Lung (tissue), 12 donors: ENCODE results near the gene CRAMP1. TPM values are rescaled to one million over a fixed set of nuclear protein-coding genes. Genes with fewer than 3 reads are reported as not detected.
A peak's percentile ranks its signal among the peaks of the same experiment; 100 is the strongest.

ENCODE experiments used
- ATAC-seq: fragments of 200-7000 bp; cut with Tn5 transposase; one replicate; pipeline ENCODE4 v1.9.1; 2020; ENCODE audit warnings: moderate number of reproducible peaks; ENCODE audit not compliant: insufficient read depth, low FRiP score
- DNase-seq, 3 donors: peaks; one replicate each; pipeline ENCODE4 v3.0.0-alpha.2; 2013 to 2017
- H3K27ac ChIP-seq, 2 donors: one replicate each; pipeline ENCODE4 v1.5.1; 2013; ENCODE audit warnings: mild to moderate bottlenecking in 2 of 2, moderate library complexity in 2 of 2, control low read depth in 1 of 2, inconsistent platforms in 1 of 2, low read depth in 1 of 2, low read length in 1 of 2
- H3K27me3 ChIP-seq, 3 donors: one replicate each; pipeline ENCODE4 v1.5.1; 2013; ENCODE audit warnings: low read length in 2 of 3; ENCODE audit not compliant: control insufficient read depth in 3 of 3, insufficient read depth in 3 of 3
- H3K36me3 ChIP-seq, 4 donors: one replicate each; pipeline ENCODE4 v1.5.1; 2013; ENCODE audit warnings: low read length in 4 of 4, mild to moderate bottlenecking in 1 of 4, moderate library complexity in 1 of 4; ENCODE audit not compliant: control insufficient read depth in 4 of 4, insufficient read depth in 4 of 4
- H3K4me1 ChIP-seq, 5 donors: one replicate each; pipeline ENCODE4 v1.5.1; 2013; ENCODE audit warnings: low read length in 5 of 5, mild to moderate bottlenecking in 2 of 5, moderate library complexity in 1 of 5; ENCODE audit not compliant: control insufficient read depth in 5 of 5, insufficient read depth in 5 of 5
- H3K4me3 ChIP-seq: one replicate; pipeline ENCODE4 v1.5.1; 2013; ENCODE audit warnings: mild to moderate bottlenecking, control low read depth, moderate library complexity
- H3K9ac ChIP-seq, 2 donors: one replicate each; pipeline ENCODE4 v1.5.1; 2013; ENCODE audit warnings: low read length in 2 of 2, control low read depth in 1 of 2; ENCODE audit not compliant: insufficient read depth in 1 of 2
- H3K9me3 ChIP-seq, 4 donors: one replicate each; pipeline ENCODE4 v1.5.1; 2013; ENCODE audit warnings: low read length in 3 of 4, mild to moderate bottlenecking in 1 of 4, moderate library complexity in 1 of 4; ENCODE audit not compliant: control insufficient read depth in 4 of 4, insufficient read depth in 3 of 4
- CTCF ChIP-seq: IDR thresholded peaks from 2 replicates; pipeline ENCODE4 v1.5.1; 2012; ENCODE audit warnings: mild to moderate bottlenecking; ENCODE audit errors: control extremely low read depth, extremely low read depth
- WGBS, 2 donors: extraction: QIAGEN DNeasy Blood & Tissue Kit; methylation state at CpG; one replicate each; pipeline ENCODE4 v1.1.7; 2013; 5-methylcytosine and 5-hydroxymethylcytosine counted together
- polyA plus RNA-seq, 2 donors: library from polyadenylated mRNA; stranded (reverse); fragments of 200-250 nt; gene quantifications; one replicate each; pipeline ENCODE4 v1.2.1, GENCODE V29; 2013
- total RNA-seq, 2 donors: library from RNA; depleted of rRNA in 1 of 2; stranded (reverse); fragments of >200 nt in 1 of 2; gene quantifications; one replicate each; pipeline ENCODE4 v1.2.1, GENCODE V29; 2014 to 2021
- donor health status: control.
- donor health status: control.
- donor health status: Bipolar disorder and iron deficiency.
- donor health status: healthy.
- donor health status: DM: yes; HTN: yes; CAD: no.

The CRAMP1 gene
- total and polyA plus RNA-seq, 4 donors, result 6.6 to 20.4 (median 12.5) TPM

DNA sequence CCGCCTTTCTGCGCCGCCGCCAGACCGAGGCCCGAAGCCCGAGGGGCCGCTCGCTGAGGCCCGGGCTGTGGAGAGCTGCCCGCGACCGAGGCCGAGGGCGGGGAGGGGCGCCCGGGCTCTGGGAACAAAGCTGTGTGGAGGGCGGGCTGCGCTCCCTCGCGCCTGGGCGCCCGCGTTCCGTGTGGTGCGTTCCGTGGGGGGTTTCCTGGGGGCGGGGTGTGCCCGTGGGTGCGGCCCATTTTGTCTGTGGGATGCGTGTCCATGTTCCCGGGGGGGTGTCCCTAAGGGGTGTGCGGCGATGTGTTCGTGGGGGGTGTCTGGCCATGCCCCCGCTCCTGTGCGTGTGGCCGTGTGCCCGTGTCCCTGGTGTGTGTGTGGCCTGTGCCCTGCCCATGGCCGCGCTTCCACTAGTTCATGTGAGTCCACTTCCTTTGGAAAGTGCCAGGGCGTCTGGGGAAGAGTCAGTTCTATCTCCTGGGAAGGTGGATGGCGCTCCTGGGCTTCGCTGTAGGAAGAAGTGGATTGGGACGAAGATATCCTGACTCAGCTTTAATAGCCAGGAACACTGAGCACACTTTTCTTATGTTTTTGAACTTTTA is 66.4 kb downstream of the CRAMP1 start:
- Histone ChIP-seq H3K4me1 (peaks cover 0 to 11% (median 5%) of the 10 kb centered on the region in 5 donors), H3K9ac (peak overlapping the region in 1 of 2 donors; percentile 37), H3K9me3 (no peaks in the 10 kb centered on the region), H3K36me3 (peaks cover 0 to 25% (median 19%) of the 10 kb centered on the region in 4 donors), H3K27ac (peak overlapping the region; percentile 65 to 72), H3K4me3 (peak overlapping the region; percentile 76), H3K27me3 (no peaks in the 10 kb centered on the region)
- no peak for TF ChIP-seq CTCF
- ATAC-seq (peak; percentile 14), DNase-seq (peak in 2 of 3 donors; percentile 25 to 28)
- 1 to 2% methylated on average over 37 to 45 of the region's 45 CpGs for WGBS, 2 donors

GRCh38 chr16:1680361-1680760 is 68.2 kb downstream of the CRAMP1 start:
- DNase-seq, result no peak
- Histone ChIP-seq H3K9ac (no peak overlapping the region), H3K4me3 (no peak overlapping the region), H3K9me3 (no peaks in the 10 kb centered on the region), H3K4me1 (peaks cover 0 to 11% (median 5%) of the 10 kb centered on the region in 5 donors), H3K27ac (no peak overlapping the region), H3K36me3 (peaks cover 6 to 16% (median 12%) of the 10 kb centered on the region in 4 donors), H3K27me3 (no peaks in the 10 kb centered on the region)
- no peak for ATAC-seq
- TF ChIP-seq CTCF, result no peak
- 94 to 96% methylated on average over 14 of the region's 14 CpGs for WGBS, 2 donors

- no peak overlapping the region for H3K27ac ChIP-seq
- DNase-seq (no peak), ATAC-seq (no peak)
- WGBS, 2 donors, result 92 to 94% methylated on average over 10 of the region's 10 CpGs
- no peaks in the 10 kb centered on the region for H3K9me3 ChIP-seq
- no peak for TF ChIP-seq CTCF
- H3K4me3 ChIP-seq, result no peak overlapping the region
- no peak overlapping the region for H3K9ac ChIP-seq
- peaks cover 0 to 11% (median 5%) of the 10 kb centered on the region in 5 donors for H3K4me1 ChIP-seq
- H3K36me3 ChIP-seq, result peaks cover 4 to 15% (median 9%) of the 10 kb centered on the region in 4 donors
- no peaks in the 10 kb centered on the region for H3K27me3 ChIP-seq
These were observed 68.9 kb downstream of the CRAMP1 start for GRCh38 chr16:1681032-1681431.
